HEK293 (cell line): Measurements from ENCODE around the gene ARHGAP26.

Experiments
- CTCF ChIA-PET: fragments of 350-600 bp; formaldehyde crosslinking; extraction: SDS; loops from one replicate; lab custom pipeline; 2021; ENCODE audit warnings: antibody characterized with exemption; lab: Yijun Ruan, JAX
- POLR2A ChIA-PET: fragments of 300-600 bp; formaldehyde crosslinking; extraction: SDS; loops from one replicate; lab custom pipeline; 2020; ENCODE audit warnings: antibody characterized with exemption, inconsistent platforms; lab: Yijun Ruan, JAX
- H3K27ac ChIP-seq: fragments of 200-500 bp; sonication (Bioruptor generic); 2 replicates; pipeline ENCODE4 v1.5.1; 2014; ENCODE audit warnings: low read depth, low read length, control low read depth, inconsistent platforms; ENCODE audit errors: extremely low read depth
- H3K36me3 ChIP-seq, 2 experiments: fragments of 200-500 bp in 1 of 2; sonication (Bioruptor generic) in 1 of 2; 1 replicate in 1 of 2; 2 replicates in 1 of 2; pipeline ENCODE4 v1.5.1; 2014 to 2017; ENCODE audit warnings: inconsistent platforms in 2 of 2, low read length in 2 of 2; ENCODE audit not compliant: control insufficient read depth in 2 of 2, insufficient read depth in 1 of 2
- H3K4me1 ChIP-seq: fragments of 200-500 bp; sonication (Bioruptor generic); 2 replicates; pipeline ENCODE4 v1.5.1; 2014; ENCODE audit warnings: mild to moderate bottlenecking, low read length, inconsistent platforms; ENCODE audit not compliant: control insufficient read depth, insufficient read depth
- H3K4me3 ChIP-seq: 2 replicates; pipeline ENCODE4 v1.5.1; 2011; ENCODE audit warnings: low read depth, mild to moderate bottlenecking, control low read depth, low read length, moderate library complexity
- H3K9me3 ChIP-seq: fragments of 200-500 bp; sonication (Bioruptor generic); 2 replicates; pipeline ENCODE4 v1.5.1; 2014; ENCODE audit warnings: low read depth, low read length, inconsistent platforms; ENCODE audit not compliant: control insufficient read depth, insufficient read depth
- ATF2 ChIP-seq: fragments of 450-650 bp; formaldehyde crosslinking; IDR thresholded peaks from 2 replicates; pipeline ENCODE4 v1.5.1; 2016; ENCODE audit warnings: missing biosample characterization, missing genetic modification characterization, low read depth
- INSM2 ChIP-seq: fragments of 450-650 bp; formaldehyde crosslinking; IDR thresholded peaks from 2 replicates; pipeline ENCODE4 v1.5.1; 2016; ENCODE audit warnings: missing biosample characterization, missing genetic modification characterization
- KLF10 ChIP-seq: fragments of 450-650 bp; IDR thresholded peaks from 2 replicates; pipeline ENCODE4 v1.5.1; 2018; ENCODE audit warnings: missing biosample characterization, mild to moderate bottlenecking, missing genetic modification characterization
- ZBTB48 ChIP-seq: fragments of 450-650 bp; formaldehyde crosslinking; IDR thresholded peaks from 2 replicates; pipeline ENCODE4 v1.5.1; 2016; ENCODE audit warnings: missing biosample characterization, missing genetic modification characterization
- ZEB2 ChIP-seq: fragments of 450-650 bp; formaldehyde crosslinking; IDR thresholded peaks from 2 replicates; pipeline ENCODE4 v1.5.1; 2016; ENCODE audit warnings: missing biosample characterization, missing genetic modification characterization
- ZNF112 ChIP-seq: fragments of 450-650 bp; formaldehyde crosslinking; IDR thresholded peaks from 2 replicates; pipeline ENCODE4 v1.5.0; 2017; ENCODE audit warnings: missing biosample characterization, missing genetic modification characterization
- ZNF362 ChIP-seq: fragments of 450-650 bp; formaldehyde crosslinking; IDR thresholded peaks from 2 replicates; pipeline ENCODE4 v1.5.1; 2016; ENCODE audit warnings: missing biosample characterization, missing genetic modification characterization
- ZNF404 ChIP-seq: fragments of 450-650 bp; formaldehyde crosslinking; IDR thresholded peaks from 2 replicates; pipeline ENCODE4 v1.5.1; 2017; ENCODE audit warnings: missing biosample characterization, missing genetic modification characterization
- ZNF529 ChIP-seq: fragments of 450-650 bp; formaldehyde crosslinking; IDR thresholded peaks from 2 replicates; pipeline ENCODE4 v1.5.1; 2017; ENCODE audit warnings: missing genetic modification characterization, missing biosample characterization; ENCODE audit not compliant: insufficient replicate concordance
- ZNF561 ChIP-seq: fragments of 450-650 bp; IDR thresholded peaks from 2 replicates; pipeline ENCODE4 v1.5.1; 2018; ENCODE audit warnings: missing biosample characterization, missing genetic modification characterization, borderline replicate concordance
- ZNF707 ChIP-seq: fragments of 450-650 bp; formaldehyde crosslinking; IDR thresholded peaks from 2 replicates; pipeline ENCODE4 v1.5.1; 2016; ENCODE audit warnings: missing biosample characterization, missing genetic modification characterization
- ZNF837 ChIP-seq: fragments of 450-650 bp; formaldehyde crosslinking; IDR thresholded peaks from 2 replicates; pipeline ENCODE4 v1.5.1; 2016; ENCODE audit warnings: missing biosample characterization, missing genetic modification characterization
- ZNF843 ChIP-seq: fragments of 450-650 bp; formaldehyde crosslinking; IDR thresholded peaks from 2 replicates; pipeline ENCODE4 v1.5.1; 2016; ENCODE audit warnings: missing biosample characterization, missing genetic modification characterization
- ZSCAN5A ChIP-seq: fragments of 450-650 bp; formaldehyde crosslinking; IDR thresholded peaks from 2 replicates; pipeline ENCODE4 v1.5.1; 2016; ENCODE audit warnings: missing biosample characterization, missing genetic modification characterization
- TF ChIP-seq, protein P1 (sequence below): fragments of 450-650 bp; formaldehyde crosslinking; IDR thresholded peaks from 2 replicates; pipeline ENCODE4 v1.5.1; 2016; ENCODE audit warnings: missing biosample characterization, missing genetic modification characterization, borderline replicate concordance
- TF ChIP-seq, protein P2 (sequence below): fragments of 450-650 bp; formaldehyde crosslinking; IDR thresholded peaks from 2 replicates; pipeline ENCODE4 v1.5.1; 2016; ENCODE audit warnings: missing biosample characterization, missing genetic modification characterization

The ARHGAP26 gene

DNA sequence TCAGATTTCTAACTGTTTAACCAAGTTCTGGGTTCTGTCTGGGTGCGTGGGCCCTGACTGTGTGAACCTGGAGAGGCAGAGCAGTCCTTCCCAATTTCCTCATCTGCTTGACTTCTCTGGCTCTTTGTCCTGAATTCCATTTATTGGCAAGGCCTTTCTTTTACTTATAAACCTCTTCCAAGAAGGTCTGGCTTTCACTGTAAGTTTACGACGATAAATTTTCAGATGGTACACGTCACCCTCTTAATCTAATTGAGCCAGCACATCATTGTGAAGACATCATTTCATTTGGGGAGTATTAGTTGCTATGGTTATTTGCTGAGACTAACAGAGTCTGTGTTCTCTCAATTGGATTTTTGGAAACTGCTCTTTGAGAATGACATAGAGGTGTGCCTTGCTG, 92.4 kb downstream of the ARHGAP26 start:
- H3K4me3 ChIP-seq, result no peak overlapping the region
- ChIA-PET CTCF (interaction anchor here (1.5 to 3.1 kb wide), 2 partner anchors 114 to 146 kb away, joined by 9 to 21 read pairs; no protein-coding TSS in a partner anchor), POLR2A (no interaction called here)
- TF ChIP-seq ZSCAN5A (tag by site-specific recombination), result no peak
- no peak for TF ChIP-seq ATF2 (tag by site-specific recombination)
- TF ChIP-seq ZBTB48, result no peak
- TF ChIP-seq ZEB2 (tag by site-specific recombination), result no peak
- TF ChIP-seq ZNF529, result no peak
- TF ChIP-seq INSM2 (tag by site-specific recombination), result no peak
- no peak for TF ChIP-seq ZNF112 (tag by site-specific recombination)
- no peak for TF ChIP-seq ZNF837 (tag by site-specific recombination)
- TF ChIP-seq ZNF561, result no peak
- TF ChIP-seq ZNF404 (tag by site-specific recombination), result no peak
- TF ChIP-seq, protein P1, sequence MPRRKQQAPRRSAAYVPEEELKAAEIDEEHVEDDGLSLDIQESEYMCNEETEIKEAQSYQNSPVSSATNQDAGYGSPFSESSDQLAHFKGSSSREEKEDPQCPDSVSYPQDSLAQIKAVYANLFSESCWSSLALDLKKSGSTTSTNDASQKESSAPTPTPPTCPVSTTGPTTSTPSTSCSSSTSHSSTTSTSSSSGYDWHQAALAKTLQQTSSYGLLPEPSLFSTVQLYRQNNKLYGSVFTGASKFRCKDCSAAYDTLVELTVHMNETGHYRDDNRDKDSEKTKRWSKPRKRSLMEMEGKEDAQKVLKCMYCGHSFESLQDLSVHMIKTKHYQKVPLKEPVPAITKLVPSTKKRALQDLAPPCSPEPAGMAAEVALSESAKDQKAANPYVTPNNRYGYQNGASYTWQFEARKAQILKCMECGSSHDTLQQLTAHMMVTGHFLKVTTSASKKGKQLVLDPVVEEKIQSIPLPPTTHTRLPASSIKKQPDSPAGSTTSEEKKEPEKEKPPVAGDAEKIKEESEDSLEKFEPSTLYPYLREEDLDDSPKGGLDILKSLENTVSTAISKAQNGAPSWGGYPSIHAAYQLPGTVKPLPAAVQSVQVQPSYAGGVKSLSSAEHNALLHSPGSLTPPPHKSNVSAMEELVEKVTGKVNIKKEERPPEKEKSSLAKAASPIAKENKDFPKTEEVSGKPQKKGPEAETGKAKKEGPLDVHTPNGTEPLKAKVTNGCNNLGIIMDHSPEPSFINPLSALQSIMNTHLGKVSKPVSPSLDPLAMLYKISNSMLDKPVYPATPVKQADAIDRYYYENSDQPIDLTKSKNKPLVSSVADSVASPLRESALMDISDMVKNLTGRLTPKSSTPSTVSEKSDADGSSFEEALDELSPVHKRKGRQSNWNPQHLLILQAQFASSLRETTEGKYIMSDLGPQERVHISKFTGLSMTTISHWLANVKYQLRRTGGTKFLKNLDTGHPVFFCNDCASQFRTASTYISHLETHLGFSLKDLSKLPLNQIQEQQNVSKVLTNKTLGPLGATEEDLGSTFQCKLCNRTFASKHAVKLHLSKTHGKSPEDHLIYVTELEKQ (tag by site-specific recombination), result no peak
- no peak for TF ChIP-seq ZNF843 (tag by site-specific recombination)
- no peak for TF ChIP-seq KLF10 (tag by site-specific recombination)
- TF ChIP-seq, protein P2, sequence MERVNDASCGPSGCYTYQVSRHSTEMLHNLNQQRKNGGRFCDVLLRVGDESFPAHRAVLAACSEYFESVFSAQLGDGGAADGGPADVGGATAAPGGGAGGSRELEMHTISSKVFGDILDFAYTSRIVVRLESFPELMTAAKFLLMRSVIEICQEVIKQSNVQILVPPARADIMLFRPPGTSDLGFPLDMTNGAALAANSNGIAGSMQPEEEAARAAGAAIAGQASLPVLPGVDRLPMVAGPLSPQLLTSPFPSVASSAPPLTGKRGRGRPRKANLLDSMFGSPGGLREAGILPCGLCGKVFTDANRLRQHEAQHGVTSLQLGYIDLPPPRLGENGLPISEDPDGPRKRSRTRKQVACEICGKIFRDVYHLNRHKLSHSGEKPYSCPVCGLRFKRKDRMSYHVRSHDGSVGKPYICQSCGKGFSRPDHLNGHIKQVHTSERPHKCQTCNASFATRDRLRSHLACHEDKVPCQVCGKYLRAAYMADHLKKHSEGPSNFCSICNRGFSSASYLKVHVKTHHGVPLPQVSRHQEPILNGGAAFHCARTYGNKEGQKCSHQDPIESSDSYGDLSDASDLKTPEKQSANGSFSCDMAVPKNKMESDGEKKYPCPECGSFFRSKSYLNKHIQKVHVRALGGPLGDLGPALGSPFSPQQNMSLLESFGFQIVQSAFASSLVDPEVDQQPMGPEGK (tag by site-specific recombination), result no peak
- no peak for TF ChIP-seq ZNF362 (tag by site-specific recombination)
- no peak for TF ChIP-seq ZNF707 (tag by site-specific recombination)
- no peaks in the 10 kb centered on the region for H3K9me3 ChIP-seq
- H3K27ac ChIP-seq, result no peak overlapping the region
- no peaks in the 10 kb centered on the region for H3K4me1 ChIP-seq
- no peaks in the 10 kb centered on the region for H3K36me3 ChIP-seq
